Measurements from ENCODE around the gene TEX261. TPM values are rescaled to one million over a fixed set of nuclear protein-coding genes. Genes with fewer than 3 reads are reported as not detected.

The TEX261 gene
- total RNA-seq, 2 donors from 2014 or later: 43.6 to 58.8 TPM

DNA sequence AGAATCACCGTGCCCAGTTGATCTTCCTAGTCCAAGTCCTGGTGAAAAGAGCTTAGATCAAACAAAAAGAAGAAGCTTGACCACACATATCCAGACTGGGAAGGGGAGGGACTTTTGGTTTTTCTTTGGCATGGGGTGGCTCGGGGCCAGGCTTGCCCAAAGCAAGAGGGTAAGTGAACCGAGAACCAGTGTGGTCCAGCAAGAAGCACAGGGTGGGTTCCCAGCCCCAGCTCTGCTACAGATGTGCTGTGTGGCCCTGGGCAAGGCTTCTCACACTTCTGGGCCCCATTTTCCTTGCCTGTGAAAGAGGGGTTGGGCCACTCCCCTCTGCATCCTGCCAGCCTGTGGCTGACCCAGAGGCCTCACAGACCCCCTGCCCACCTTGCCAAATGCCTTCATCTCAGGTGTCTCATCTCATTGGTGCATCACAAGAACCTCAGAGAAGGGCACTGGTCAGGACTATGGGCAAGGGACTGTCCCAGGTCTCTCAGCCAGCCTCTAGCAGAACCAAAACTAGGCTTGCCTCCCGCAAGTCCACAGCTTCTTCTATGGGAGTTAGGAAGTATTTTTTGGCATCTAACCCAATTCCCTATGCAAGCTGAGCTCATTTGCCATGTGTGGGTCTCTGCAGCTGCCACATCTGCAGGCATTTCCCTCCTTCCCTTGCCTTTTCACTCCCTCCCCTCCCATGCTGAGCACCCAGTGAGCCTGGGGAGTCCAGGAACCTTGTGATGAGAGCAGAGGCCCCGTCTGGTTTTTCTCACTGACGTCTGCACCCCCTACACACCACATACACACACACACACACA lies 52.1 kb downstream of the TEX261 start:
- Histone ChIP-seq H3K9ac (ENCODE audit: low read depth in 2 of 2, low read length in 2 of 2) (no peak overlapping the region), H3K27ac (no peak overlapping the region), H3K4me1 (no peaks in the 10 kb centered on the region), H3K4me3 (no peak overlapping the region), H3K36me3 (no peaks in the 10 kb centered on the region), H3K27me3 (no peaks in the 10 kb centered on the region), H3K9me3 (no peaks in the 10 kb centered on the region)
- intact Hi-C loops (cut with DNase I): no loop called here
- DNase-seq: no peak
- TF ChIP-seq, protein P1, sequence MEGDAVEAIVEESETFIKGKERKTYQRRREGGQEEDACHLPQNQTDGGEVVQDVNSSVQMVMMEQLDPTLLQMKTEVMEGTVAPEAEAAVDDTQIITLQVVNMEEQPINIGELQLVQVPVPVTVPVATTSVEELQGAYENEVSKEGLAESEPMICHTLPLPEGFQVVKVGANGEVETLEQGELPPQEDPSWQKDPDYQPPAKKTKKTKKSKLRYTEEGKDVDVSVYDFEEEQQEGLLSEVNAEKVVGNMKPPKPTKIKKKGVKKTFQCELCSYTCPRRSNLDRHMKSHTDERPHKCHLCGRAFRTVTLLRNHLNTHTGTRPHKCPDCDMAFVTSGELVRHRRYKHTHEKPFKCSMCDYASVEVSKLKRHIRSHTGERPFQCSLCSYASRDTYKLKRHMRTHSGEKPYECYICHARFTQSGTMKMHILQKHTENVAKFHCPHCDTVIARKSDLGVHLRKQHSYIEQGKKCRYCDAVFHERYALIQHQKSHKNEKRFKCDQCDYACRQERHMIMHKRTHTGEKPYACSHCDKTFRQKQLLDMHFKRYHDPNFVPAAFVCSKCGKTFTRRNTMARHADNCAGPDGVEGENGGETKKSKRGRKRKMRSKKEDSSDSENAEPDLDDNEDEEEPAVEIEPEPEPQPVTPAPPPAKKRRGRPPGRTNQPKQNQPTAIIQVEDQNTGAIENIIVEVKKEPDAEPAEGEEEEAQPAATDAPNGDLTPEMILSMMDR (IDR thresholded peaks at IDR 0.05): no peak

DNA sequence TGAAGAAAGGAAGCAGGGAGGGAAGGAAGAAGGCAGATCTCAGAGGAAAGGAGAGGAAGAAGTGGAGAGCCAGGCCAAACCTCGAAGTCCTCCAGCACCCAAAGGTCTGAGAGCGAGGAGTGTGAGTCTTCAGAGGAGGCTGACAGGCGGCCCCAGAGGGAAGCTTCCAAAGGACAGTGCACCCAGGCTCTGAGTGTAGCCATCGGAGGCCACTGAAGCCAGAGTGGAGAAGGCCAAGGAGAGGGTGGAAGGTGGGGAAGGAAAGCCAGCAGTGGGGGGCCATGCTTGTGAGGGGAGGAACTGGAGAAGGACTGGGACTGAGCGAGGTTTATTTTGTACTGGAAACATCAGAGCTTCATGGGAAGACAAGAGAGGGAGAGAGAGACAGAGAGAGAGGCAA lies 53.0 kb downstream of the TEX261 start:
- Histone ChIP-seq H3K4me3 (no peak overlapping the region), H3K9ac (ENCODE audit: low read depth in 2 of 2, low read length in 2 of 2) (no peak overlapping the region), H3K36me3 (no peaks in the 10 kb centered on the region), H3K9me3 (no peaks in the 10 kb centered on the region), H3K27me3 (no peaks in the 10 kb centered on the region), H3K4me1 (no peaks in the 10 kb centered on the region), H3K27ac (no peak overlapping the region)
- TF ChIP-seq, protein P1 (IDR thresholded peaks at IDR 0.05): no peak
- no peak for DNase-seq
- intact Hi-C loops (cut with DNase I): no loop called here

DNA sequence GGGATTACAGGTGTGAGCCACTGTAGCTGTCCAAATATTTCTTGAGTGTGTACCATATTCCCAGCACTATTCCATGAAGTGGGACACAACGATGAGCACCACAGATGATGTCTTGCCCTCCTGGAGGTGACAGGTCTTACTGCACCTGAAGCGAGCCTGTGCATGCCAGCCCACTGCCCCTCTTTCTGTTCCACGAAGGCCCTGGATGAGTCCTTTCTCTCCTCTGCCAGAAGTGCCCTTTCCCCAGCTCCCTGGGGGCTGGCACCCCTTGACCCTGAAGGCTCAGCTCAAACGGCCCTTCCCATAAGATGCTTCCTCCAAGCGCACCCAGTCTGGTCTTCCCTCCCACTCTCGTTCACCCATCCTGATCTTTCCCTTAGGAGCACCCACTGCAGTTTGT lies 53.5 kb downstream of the TEX261 start:
- TF ChIP-seq, protein P1 (IDR thresholded peaks at IDR 0.05): no peak
- no peaks in the 10 kb centered on the region for H3K9me3 ChIP-seq
- H3K4me3 ChIP-seq: no peak overlapping the region
- no peaks in the 10 kb centered on the region for H3K4me1 ChIP-seq
- no peaks in the 10 kb centered on the region for H3K36me3 ChIP-seq
- no peak for DNase-seq
- no peaks in the 10 kb centered on the region for H3K27me3 ChIP-seq
- intact Hi-C loops (cut with DNase I): no loop called here
- H3K9ac ChIP-seq (ENCODE audit: low read depth in 2 of 2, low read length in 2 of 2): no peak overlapping the region
- no peak overlapping the region for H3K27ac ChIP-seq

DNA sequence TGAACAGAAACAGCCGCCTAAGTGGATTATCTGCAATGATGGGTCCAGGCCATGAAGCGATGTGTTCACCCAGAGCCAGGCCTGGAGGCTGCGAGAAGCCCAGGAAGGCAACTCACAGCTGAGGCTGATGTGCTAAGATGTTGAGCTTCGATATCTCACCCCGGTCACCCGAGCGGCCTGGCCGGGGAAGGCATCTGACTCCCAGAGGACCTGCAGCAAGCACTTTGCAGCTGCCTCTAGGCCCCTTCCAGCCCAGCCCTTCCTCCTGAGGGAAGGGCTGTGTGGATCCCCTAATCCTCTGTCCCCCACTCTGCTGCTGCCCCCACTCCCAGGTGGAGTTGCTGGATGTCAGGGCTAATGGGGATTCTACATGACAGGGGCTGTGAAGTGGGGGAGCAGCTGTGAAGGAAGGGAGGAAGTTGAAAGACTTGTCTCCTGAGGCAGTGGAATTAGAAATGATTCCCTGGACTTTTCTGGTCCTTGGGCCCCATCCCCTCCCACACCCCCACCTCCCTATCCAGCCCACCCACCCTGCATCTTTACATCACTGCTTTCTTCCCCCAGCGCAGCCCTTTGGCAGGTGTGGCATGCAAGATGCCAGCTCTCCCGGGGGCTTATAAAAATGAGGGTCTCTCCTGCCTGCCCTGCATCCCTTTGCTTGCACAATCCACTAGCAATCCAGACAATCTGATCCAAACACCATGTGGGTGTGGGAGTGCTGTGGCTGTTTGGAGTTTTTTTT lies 54.7 kb downstream of the TEX261 start:
- intact Hi-C loops (cut with DNase I): no loop called here
- Histone ChIP-seq H3K27me3 (no peaks in the 10 kb centered on the region), H3K4me3 (no peak overlapping the region), H3K9ac (ENCODE audit: low read depth in 2 of 2, low read length in 2 of 2) (no peak overlapping the region), H3K27ac (no peak overlapping the region), H3K9me3 (no peaks in the 10 kb centered on the region), H3K36me3 (no peaks in the 10 kb centered on the region), H3K4me1 (no peaks in the 10 kb centered on the region)
- TF ChIP-seq, protein P1 (IDR thresholded peaks at IDR 0.05): no peak
- no peak for DNase-seq

DNA sequence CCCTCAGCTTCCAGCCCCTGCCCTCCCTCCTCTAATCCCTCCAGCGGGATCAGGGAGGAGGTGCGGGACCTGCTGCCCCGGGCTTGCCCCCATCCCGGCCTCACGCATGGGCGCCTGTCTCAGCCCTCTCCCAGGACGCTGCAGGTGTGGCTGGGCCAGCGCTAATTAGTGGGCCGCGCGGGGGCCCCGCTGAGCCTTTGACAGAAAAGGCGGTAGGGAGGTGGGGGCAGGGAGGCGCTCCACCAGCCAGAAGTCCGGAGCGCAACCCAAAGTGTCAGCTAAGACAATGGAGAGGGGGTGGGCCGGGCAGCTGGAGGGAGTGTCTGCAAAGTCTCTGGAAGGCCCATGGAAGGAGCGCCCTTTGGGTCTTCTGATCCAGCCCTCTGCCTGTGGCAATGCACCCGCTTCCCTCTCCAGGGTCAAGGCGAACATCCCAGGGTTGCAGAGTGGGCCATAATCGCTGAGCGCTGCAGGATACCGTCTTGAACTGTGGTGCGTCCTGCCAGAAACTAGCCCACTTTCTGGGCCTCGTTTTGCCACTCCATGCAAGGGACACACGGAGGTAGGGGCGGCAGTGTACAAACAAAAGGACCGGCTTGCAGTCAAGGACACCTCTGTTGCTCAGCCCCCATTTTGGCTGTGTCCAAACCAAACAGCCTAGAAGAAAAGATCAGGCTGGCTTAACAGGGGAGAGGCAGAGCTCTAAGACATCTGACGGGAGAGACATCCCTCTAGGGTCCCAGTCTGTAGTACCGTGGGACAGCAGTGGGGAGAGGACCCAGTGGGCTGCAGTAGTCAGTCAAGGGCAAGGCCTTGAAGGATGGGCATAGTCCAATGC lies 55.5 kb downstream of the TEX261 start:
- Histone ChIP-seq H3K36me3 (no peaks in the 10 kb centered on the region), H3K4me3 (no peak overlapping the region), H3K9me3 (no peaks in the 10 kb centered on the region), H3K27me3 (no peaks in the 10 kb centered on the region), H3K27ac (no peak overlapping the region), H3K9ac (ENCODE audit: low read depth in 2 of 2, low read length in 2 of 2) (no peak overlapping the region), H3K4me1 (no peaks in the 10 kb centered on the region)
- TF ChIP-seq, protein P1 (IDR thresholded peaks at IDR 0.05): no peak
- no peak for DNase-seq
- intact Hi-C loops (cut with DNase I): no loop called here
